Measurements from ENCODE around the gene TCF4. TPM values are rescaled to one million over a fixed set of nuclear protein-coding genes. Genes with fewer than 3 reads are reported as not detected.

Gene TCF4
- total RNA-seq, 1 experiment from 2014 or later: 12.5 TPM

GRCh38 chr18:55286257-55286825, 301.7 kb downstream of the TCF4 start:
- Histone ChIP-seq H3K27ac (ENCODE audit: low read length) (no peak overlapping the region), H3K79me2 (ENCODE audit: low read length) (no peaks in the 10 kb centered on the region), H3K9me2 (replicated peaks; ENCODE audit: low read length) (no peaks in the 10 kb centered on the region), H3K4me3 (ENCODE audit: low read length) (no peak overlapping the region), H3K9me3 (ENCODE audit: low read length) (no peaks in the 10 kb centered on the region), H4K20me1 (ENCODE audit: low read length) (no peaks in the 10 kb centered on the region), H3K27me3 (ENCODE audit: low read length) (no peaks in the 10 kb centered on the region), H2AFZ (ENCODE audit: low read length) (no peak overlapping the region), H3K36me3 (ENCODE audit: low read depth, low read length) (no peaks in the 10 kb centered on the region), H3F3A (ENCODE audit: low read length, unreplicated experiment) (no peaks in the 10 kb centered on the region), H3K4me1 (ENCODE audit: insufficient read depth, low read length) (no peaks in the 10 kb centered on the region), H3K9ac (ENCODE audit: low read length) (no peak overlapping the region), H3K4me2 (ENCODE audit: low read length) (no peak overlapping the region)
- POLR2A ChIA-PET (ENCODE audit: unreplicated experiment): no interaction called here
- BruUV-seq (replicated peaks): no TSS peak
- DNase-seq (no peak), ATAC-seq (no peak)
- TF ChIP-seq EZH2phosphoT487 (IDR thresholded peaks at IDR 0.05; ENCODE audit: borderline replicate concordance, low read length) (no peak), EZH2 (IDR thresholded peaks at IDR 0.05; ENCODE audit: low read length, unreplicated experiment) (no peak), CTCF (conservative IDR thresholded peaks at IDR 0.05; ENCODE audit: low read depth, low read length) (no peak)
- CTCF ChIA-PET: no interaction called here
- intact Hi-C loops (cut with micrococcal nuclease): no loop called here

GRCh38 chr18:55284614-55285013, 303.4 kb downstream of the TCF4 start:
- Histone ChIP-seq H3K9me2 (replicated peaks; ENCODE audit: low read length) (no peaks in the 10 kb centered on the region), H3K4me3 (ENCODE audit: low read length) (no peak overlapping the region), H4K20me1 (ENCODE audit: low read length) (no peaks in the 10 kb centered on the region), H3K79me2 (ENCODE audit: low read length) (no peaks in the 10 kb centered on the region), H3K36me3 (ENCODE audit: low read depth, low read length) (no peaks in the 10 kb centered on the region), H2AFZ (ENCODE audit: low read length) (no peak overlapping the region), H3F3A (ENCODE audit: low read length, unreplicated experiment) (no peaks in the 10 kb centered on the region), H3K27me3 (ENCODE audit: low read length) (no peaks in the 10 kb centered on the region), H3K9ac (ENCODE audit: low read length) (no peak overlapping the region), H3K27ac (ENCODE audit: low read length) (no peak overlapping the region), H3K4me2 (ENCODE audit: low read length) (no peak overlapping the region), H3K9me3 (ENCODE audit: low read length) (no peaks in the 10 kb centered on the region), H3K4me1 (ENCODE audit: insufficient read depth, low read length) (no peaks in the 10 kb centered on the region)
- BruUV-seq (replicated peaks): no TSS peak
- intact Hi-C loops (cut with micrococcal nuclease): no loop called here
- TF ChIP-seq CTCF (conservative IDR thresholded peaks at IDR 0.05; ENCODE audit: low read depth, low read length) (no peak), EZH2phosphoT487 (IDR thresholded peaks at IDR 0.05; ENCODE audit: borderline replicate concordance, low read length) (no peak), EZH2 (IDR thresholded peaks at IDR 0.05; ENCODE audit: low read length, unreplicated experiment) (no peak)
- DNase-seq (no peak), ATAC-seq (no peak)
- POLR2A ChIA-PET (ENCODE audit: unreplicated experiment): no interaction called here
- CTCF ChIA-PET: no interaction called here

GRCh38 chr18:55283309-55283708, 304.7 kb downstream of the TCF4 start:
- no TSS peak for BruUV-seq (replicated peaks)
- DNase-seq (no peak), ATAC-seq (no peak)
- no peaks in the 10 kb centered on the region for H3K4me1 ChIP-seq (ENCODE audit: insufficient read depth, low read length)
- no peak overlapping the region for H3K27ac ChIP-seq (ENCODE audit: low read length)
- H3K9ac ChIP-seq (ENCODE audit: low read length): no peak overlapping the region
- H4K20me1 ChIP-seq (ENCODE audit: low read length): no peaks in the 10 kb centered on the region
- H3F3A ChIP-seq (ENCODE audit: low read length, unreplicated experiment): no peaks in the 10 kb centered on the region
- no peaks in the 10 kb centered on the region for H3K36me3 ChIP-seq (ENCODE audit: low read depth, low read length)
- no peaks in the 10 kb centered on the region for H3K27me3 ChIP-seq (ENCODE audit: low read length)
- TF ChIP-seq EZH2phosphoT487 (IDR thresholded peaks at IDR 0.05; ENCODE audit: borderline replicate concordance, low read length) (no peak), EZH2 (IDR thresholded peaks at IDR 0.05; ENCODE audit: low read length, unreplicated experiment) (no peak), CTCF (conservative IDR thresholded peaks at IDR 0.05; ENCODE audit: low read depth, low read length) (no peak)
- ChIA-PET CTCF (no interaction called here), POLR2A (ENCODE audit: unreplicated experiment) (no interaction called here)
- no peaks in the 10 kb centered on the region for H3K9me2 ChIP-seq (replicated peaks; ENCODE audit: low read length)
- H3K4me2 ChIP-seq (ENCODE audit: low read length): no peak overlapping the region
- H3K9me3 ChIP-seq (ENCODE audit: low read length): no peaks in the 10 kb centered on the region
- no peak overlapping the region for H2AFZ ChIP-seq (ENCODE audit: low read length)
- intact Hi-C loops (cut with micrococcal nuclease): no loop called here
- H3K4me3 ChIP-seq (ENCODE audit: low read length): no peak overlapping the region
- no peaks in the 10 kb centered on the region for H3K79me2 ChIP-seq (ENCODE audit: low read length)
